Measurements from ENCODE around the gene EPHA4.

EPHA4 gene

DNA sequence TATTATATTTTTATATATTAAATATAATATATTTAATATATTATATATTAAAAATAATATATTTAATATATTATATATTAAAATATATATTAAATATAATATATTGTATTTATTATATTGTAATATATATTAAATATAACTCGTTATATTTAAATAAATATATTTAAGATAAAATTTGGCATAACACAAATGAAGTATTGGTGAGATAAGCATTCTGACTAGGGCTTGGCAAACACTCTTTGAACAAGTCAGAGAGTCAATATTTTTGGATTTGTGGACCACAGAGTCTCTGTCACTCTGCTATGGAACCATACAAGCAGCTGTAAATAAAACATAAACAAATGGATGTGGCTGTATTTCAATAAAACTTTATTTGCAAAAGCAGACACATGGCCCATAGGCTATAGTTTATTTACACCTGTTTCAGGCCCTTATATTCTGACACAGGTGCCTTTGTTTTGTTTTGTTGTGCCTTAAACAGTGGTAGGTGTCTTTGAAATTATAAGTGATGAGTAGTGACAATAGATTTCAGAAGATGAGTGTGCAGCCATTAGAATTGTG, 190.1 kb downstream of the EPHA4 start:
- DNase-seq: no peak

DNA sequence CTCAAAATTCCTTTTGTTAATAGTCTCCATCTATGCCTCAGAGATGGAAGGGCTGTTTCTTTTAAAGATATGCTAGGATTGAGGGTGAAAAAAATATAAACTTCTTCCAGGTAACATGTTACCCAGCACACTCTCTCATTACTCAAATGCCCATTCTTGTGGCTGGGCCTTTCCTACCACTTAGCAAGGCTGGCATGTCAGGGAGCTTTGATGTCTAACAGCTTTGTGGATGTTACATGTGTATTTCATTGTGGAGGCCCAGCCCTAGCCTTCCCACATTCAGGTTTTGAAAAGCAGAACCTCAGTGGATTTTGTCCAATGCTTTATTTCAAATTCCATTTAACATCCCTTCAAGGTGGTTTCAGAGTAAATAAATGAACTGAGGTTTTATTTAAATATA, 191.4 kb downstream of the EPHA4 start:
- DNase-seq: no peak

DNA sequence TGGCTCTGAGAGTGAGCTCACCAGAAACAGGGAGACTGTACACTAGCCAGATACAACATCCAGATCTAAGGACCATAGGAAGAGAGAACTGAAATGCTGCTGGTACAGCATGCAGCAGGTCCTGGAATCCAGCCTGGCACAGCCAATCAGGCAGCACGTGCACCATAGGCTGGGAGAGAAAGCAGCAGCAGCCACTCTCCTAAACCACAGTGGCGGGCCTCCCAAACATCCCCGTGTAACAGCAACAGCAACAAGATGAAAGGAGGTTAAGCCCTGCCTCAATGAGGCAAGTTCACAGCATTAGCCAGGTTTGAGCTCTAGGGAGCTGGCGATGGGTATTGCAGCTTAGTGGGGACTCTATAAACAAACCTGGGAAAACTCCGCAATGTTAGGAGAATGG, 192.0 kb downstream of the EPHA4 start:
- DNase-seq: no peak

DNA sequence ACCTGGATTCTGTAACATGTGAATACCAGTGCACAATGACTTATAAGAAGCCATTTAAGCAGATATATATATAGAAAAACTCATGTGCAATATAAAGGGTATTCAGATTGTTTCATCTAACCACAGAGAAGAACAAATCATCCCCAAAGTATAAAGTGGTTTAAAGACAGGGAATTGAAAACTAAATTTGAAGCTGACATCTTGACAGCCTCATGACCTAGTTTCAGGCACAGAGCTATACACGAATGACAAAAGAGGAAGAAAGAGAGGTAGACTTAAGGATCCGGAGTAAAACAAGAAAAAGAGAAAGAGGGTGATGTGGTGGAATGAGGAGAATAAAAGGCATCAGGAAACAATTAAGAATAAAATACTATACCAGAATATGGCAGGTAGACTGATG, 194.5 kb downstream of the EPHA4 start:
- no peak for DNase-seq

DNA sequence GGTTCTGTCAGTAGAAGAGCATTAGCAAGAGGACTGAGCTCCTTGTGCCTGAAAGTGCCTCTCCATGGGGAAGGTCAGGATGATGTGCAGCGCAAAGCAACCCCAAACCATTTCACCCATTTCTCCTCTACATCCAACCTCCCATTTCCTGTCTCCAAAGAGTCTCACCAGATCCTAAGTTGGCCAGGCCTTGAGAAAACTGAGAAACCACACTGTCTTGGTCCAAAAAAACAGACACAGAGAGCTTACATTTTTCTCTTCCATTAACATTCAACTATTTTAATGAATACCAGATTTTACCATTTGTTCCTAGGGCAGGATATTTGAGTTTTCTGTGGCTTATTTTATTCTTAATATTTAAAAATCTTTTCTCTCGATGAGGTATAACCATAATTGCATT, 195.0 kb downstream of the EPHA4 start:
- no peak for DNase-seq

DNA sequence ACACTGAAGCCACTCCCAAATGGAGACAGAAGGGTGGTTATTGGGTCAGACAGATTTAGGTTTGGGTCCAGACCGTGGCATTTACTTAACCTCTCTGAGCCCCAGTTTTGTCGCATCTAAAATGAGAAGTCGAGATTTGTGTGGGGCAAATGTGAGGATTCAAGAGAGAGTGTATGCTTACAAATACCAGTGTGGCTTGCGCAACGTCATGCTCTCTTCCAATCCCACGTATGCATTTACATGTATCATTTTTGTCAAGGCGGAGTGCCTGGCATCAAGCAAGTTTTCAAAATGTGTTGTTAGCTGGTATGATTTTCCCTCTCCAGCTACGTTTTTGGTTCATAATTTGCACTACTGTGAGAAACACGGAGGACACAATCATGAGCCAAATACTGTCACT, 197.9 kb downstream of the EPHA4 start:
- DNase-seq: no peak

DNA sequence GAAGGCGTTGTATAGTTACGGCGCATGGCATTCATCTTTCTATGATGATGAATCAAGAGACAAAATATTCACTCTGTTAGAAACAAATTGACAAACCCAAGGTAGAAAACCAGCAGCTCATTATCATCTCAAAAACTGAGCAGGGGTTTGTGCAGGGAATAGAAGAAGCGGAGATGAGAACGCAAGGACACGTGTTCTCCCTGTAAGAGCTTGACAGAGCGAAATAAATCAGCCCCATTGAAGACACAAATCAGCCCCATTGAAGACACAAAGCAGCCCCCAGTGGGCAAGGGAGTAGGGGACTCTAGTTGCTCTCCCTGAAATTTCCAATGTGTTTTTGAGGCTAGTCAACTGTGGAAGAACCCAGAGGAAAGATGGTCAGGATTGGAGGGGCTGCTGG, 199.2 kb downstream of the EPHA4 start:
- DNase-seq: no peak

DNA sequence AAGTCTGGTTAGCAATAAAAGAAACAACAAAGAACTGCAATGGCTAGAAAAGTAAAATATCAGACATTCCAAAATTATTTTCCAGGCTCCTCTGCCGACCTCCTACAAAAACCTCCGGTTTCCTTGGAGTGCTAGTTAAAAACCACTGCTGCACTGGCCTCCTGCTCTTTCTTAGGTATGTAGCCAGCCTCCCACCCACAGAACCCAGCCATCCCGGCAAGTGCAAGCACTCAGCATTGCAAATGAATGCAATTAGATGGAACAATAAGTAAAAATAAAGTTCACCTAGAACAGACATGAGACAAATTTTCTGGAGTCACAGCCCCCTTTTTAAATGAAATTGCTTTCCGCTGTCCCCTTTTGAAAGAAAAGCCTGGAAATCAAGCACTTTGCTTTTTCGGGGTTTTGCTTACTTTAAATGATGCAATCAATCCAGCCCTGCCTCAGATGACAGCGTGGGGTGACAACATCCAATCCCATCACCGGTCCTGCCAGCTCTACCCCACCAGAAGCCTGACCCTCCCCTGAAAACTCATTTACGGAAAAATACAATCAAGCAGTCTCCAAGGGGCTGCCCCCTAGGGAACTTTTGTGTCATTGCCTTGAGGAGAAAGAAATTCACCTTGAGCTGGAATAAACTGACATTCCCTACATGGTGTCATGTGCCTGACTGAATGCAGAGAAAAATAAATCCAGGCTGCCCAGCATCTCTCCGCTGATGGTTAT, 199.8 kb downstream of the EPHA4 start:
- no peak for DNase-seq

DNA sequence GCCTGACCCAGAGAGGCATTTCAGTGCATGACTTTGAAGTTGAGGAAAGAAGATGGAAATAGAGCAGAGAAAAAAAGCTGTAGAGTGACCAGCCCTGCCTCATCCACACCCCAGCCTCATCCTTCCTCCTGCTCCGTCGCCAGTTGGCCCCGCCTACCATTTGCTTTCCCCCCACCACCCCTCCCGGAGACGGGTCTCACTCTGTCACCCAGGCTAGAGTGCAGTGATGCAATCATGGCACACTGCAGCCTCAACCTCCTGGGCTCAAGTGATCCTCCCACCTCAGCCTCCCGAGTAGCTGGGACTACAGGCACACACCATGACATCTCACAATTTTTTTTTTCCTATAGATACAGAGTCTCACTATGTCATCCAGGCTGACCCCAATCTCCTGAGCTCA, 200.8 kb downstream of the EPHA4 start:
- no peak for DNase-seq

DNA sequence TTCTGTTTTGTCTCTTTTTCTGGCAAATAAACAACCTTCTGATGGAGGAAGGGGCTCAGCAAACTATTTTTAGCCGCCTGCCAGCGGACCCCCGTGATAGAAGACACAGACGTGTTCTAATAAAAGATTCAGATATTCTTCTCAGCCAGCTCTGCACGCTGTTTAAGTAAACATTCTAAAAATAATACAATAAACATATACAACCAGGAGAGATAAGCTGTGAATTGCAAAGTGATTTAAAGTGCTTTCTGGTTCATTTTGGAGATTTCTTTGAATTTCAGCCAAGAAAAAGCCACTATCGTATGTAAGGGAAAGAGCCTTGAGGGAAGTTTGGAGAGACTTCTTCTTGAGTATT, 201.3 kb downstream of the EPHA4 start:
- no peak for DNase-seq

DNA sequence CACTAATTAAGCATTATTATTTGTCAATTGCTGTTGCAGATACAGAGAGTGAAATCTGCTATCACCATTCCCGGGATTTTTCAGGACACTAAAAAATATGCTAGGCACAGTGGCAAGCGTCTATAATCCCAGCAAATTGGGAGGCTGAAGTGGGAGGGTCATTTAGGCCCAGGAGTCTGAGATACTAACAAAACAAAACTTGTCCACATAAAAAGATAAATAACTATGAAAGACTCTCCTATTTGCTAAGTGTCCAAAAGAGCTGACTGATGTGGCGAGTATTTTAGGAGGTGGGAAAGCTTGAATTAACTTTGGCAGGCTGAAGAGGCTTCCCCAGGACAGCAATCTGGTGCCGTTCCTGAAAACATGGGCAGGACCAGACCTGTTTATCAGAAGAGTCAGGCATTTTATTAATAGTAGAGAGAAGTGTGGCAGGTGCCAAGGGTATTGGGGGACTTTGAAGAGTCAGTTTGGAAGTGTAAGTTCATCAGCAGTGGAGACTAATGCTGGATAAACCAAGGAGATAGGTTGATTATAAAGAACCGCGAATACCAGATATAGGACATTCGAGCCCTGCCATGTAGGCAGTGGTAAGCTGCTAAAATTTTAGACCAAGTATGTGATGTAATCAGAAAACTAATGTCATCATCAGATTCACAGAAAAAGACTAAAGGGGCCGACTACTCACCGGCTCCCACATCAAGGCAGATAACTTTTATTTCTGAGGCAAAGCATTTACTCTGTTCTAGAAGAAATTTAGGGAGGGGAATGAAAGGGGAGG, 201.8 kb downstream of the EPHA4 start:
- DNase-seq: no peak
